Sigmoid colon (tissue), 7 donors: ENCODE measurements around the gene KAZN. TPM values are rescaled to one million over a fixed set of nuclear protein-coding genes. Genes with fewer than 3 reads are reported as not detected.
A peak's percentile ranks its signal among the peaks of the same experiment; 100 is the strongest.

Experiments
- DNase-seq: peaks from one replicate; pipeline ENCODE4 v3.0.0-alpha.2; 2019
- H3K27ac ChIP-seq, 4 donors: fragments of 200-600 bp; sonication (generic); one replicate each; pipeline ENCODE4 v1.5.1; 2016 to 2019; ENCODE audit warnings: mild to moderate bottlenecking in 1 of 4
- H3K27me3 ChIP-seq, 3 donors: fragments of 200-600 bp; sonication (generic); one replicate each; pipeline ENCODE4 v1.5.1; 2019; ENCODE audit warnings: mild to moderate bottlenecking in 1 of 3
- H3K36me3 ChIP-seq, 4 donors: fragments of 200-600 bp; sonication (generic); one replicate each; pipeline ENCODE4 v1.5.1; 2016 to 2019
- H3K4me1 ChIP-seq, 4 donors: fragments of 200-600 bp; sonication (generic); one replicate each; pipeline ENCODE4 v1.5.1; 2017 to 2019
- H3K4me3 ChIP-seq, 4 donors: fragments of 200-600 bp; sonication (generic); one replicate each; pipeline ENCODE4 v1.5.1; 2017 to 2019; ENCODE audit warnings: mild to moderate bottlenecking in 2 of 4, moderate library complexity in 1 of 4
- H3K9me3 ChIP-seq, 4 donors: fragments of 200-600 bp in 3 of 4; sonication (generic) in 3 of 4; one replicate each; pipeline versions ENCODE4 v1.5.1 to v1.6.1; 2013 to 2019
- CTCF ChIP-seq, 4 experiments: fragments of 450-650 bp in 3 of 4; fragments of 200-600 bp in 1 of 4; IDR thresholded peaks; one replicate each; pipeline ENCODE4 v1.5.1; 2016 to 2019; ENCODE audit warnings: antibody characterized with exemption in 4 of 4, mild to moderate bottlenecking in 3 of 4, moderate library complexity in 2 of 4
- EP300 ChIP-seq, 4 donors: sonication (generic); formaldehyde crosslinking; IDR thresholded peaks; one replicate each; pipeline ENCODE4 v1.6.1; 2017; ENCODE audit warnings: antibody characterized with exemption in 4 of 4
- POLR2A ChIP-seq, 2 donors: fragments of 450-650 bp; IDR thresholded peaks; one replicate each; pipeline ENCODE4 v1.6.1; 2016; ENCODE audit warnings: antibody characterized with exemption in 2 of 2, mild to moderate bottlenecking in 2 of 2, moderate library complexity in 2 of 2
- POLR2AphosphoS5 ChIP-seq, 4 donors: sonication (generic); formaldehyde crosslinking; IDR thresholded peaks; one replicate each; pipeline ENCODE4 v1.6.1; 2017; ENCODE audit warnings: antibody characterized with exemption in 4 of 4
- WGBS, 2 donors: extraction: QIAGEN DNeasy Blood & Tissue Kit; methylation state at CpG; one replicate each; pipeline ENCODE4 v1.1.7; 2013; 5-methylcytosine and 5-hydroxymethylcytosine counted together
- intact Hi-C: fragments of 100-400 bp; cut with DNase I; formaldehyde crosslinking; loops from one replicate; pipeline ENCODE4 v1.15.1; 2023
- polyA plus RNA-seq, 3 donors: library from polyadenylated mRNA; stranded (reverse); fragments of 200-250 nt; gene quantifications; one replicate each; pipeline ENCODE4 v1.2.3, GENCODE V29; 2013
- total RNA-seq, 4 donors: library from RNA; depleted of rRNA; stranded (reverse); fragments of >200 nt; gene quantifications; one replicate each; pipeline ENCODE4 v1.1.0, GENCODE V29; 2016
- donor health status: healthy with polysubstance abuse.
- donor health status: Bipolar disorder and iron deficiency.
- donor health status: healthy.

KAZN gene
- total and polyA plus RNA-seq, 7 donors: 2.5 to 11.4 (median 5.6) TPM

- TF ChIP-seq POLR2AphosphoS5 (IDR thresholded peaks at IDR 0.05) (no peak), EP300 (IDR thresholded peaks at IDR 0.05) (no peak), POLR2A (IDR thresholded peaks at IDR 0.05) (no peak), CTCF (IDR thresholded peaks at IDR 0.05) (no peak)
- Histone ChIP-seq H3K4me3 (no peak overlapping the region), H3K27ac (no peak overlapping the region), H3K36me3 (no peaks in the 10 kb centered on the region), H3K27me3 (no peaks in the 10 kb centered on the region), H3K9me3 (no peaks in the 10 kb centered on the region), H3K4me1 (no peaks in the 10 kb centered on the region)
- no peak for DNase-seq
- WGBS, 2 donors: 91 to 94% methylated on average over 7 of the region's 7 CpGs
- intact Hi-C loops: loop anchor here (10.0 kb wide), 1 partner anchor 310 kb away; the partner anchor contains the start of gene CTRC
Observed at GRCh38 chr1:15125101-15125745, 526.7 kb downstream of the KAZN start.

- Histone ChIP-seq H3K9me3 (no peaks in the 10 kb centered on the region), H3K27ac (no peak overlapping the region), H3K36me3 (no peaks in the 10 kb centered on the region), H3K4me1 (no peaks in the 10 kb centered on the region), H3K4me3 (no peak overlapping the region), H3K27me3 (no peaks in the 10 kb centered on the region)
- intact Hi-C loops: loop anchor here (1.0 to 10.0 kb wide), 3 partner anchors 144 to 307 kb away; partner anchors contain the start of gene CTRC
- TF ChIP-seq POLR2A (IDR thresholded peaks at IDR 0.05) (no peak), EP300 (IDR thresholded peaks at IDR 0.05) (no peak), POLR2AphosphoS5 (IDR thresholded peaks at IDR 0.05) (no peak), CTCF (IDR thresholded peaks at IDR 0.05) (no peak)
- WGBS, 2 donors: 79 to 88% methylated on average over 6 of the region's 6 CpGs
- no peak for DNase-seq
Observed at GRCh38 chr1:15128077-15128476, 529.6 kb downstream of the KAZN start.

- intact Hi-C loops: loop anchor here (1.0 to 10.0 kb wide), 3 partner anchors 144 to 306 kb away; partner anchors contain the start of gene CTRC
- no peaks in the 10 kb centered on the region for H3K27me3 ChIP-seq
- DNase-seq: peak; percentile 84
- H3K36me3 ChIP-seq: no peaks in the 10 kb centered on the region
- H3K9me3 ChIP-seq: no peaks in the 10 kb centered on the region
- WGBS, 2 donors: 35 to 37% methylated on average over 18 of the region's 18 CpGs
- TF ChIP-seq POLR2A (IDR thresholded peaks at IDR 0.05): no peak
- TF ChIP-seq CTCF (IDR thresholded peaks at IDR 0.05): peak; percentile 75 to 88 (median 86)
- H3K27ac ChIP-seq: no peak overlapping the region
- no peak overlapping the region for H3K4me3 ChIP-seq
- no peaks in the 10 kb centered on the region for H3K4me1 ChIP-seq
Observed at GRCh38 chr1:15128520-15129313, 530.2 kb downstream of the KAZN start.

- intact Hi-C loops: loop anchor here (10.0 kb wide), 1 partner anchor 305 kb away; the partner anchor contains the start of gene CTRC
Observed at GRCh38 chr1:15129944-15130343, 531.5 kb downstream of the KAZN start.

More at GRCh38 chr1:15129944-15130343, 531.5 kb downstream of the KAZN start:
- Histone ChIP-seq H3K36me3 (no peaks in the 10 kb centered on the region), H3K27ac (no peak overlapping the region), H3K27me3 (no peaks in the 10 kb centered on the region), H3K4me3 (no peak overlapping the region), H3K4me1 (no peaks in the 10 kb centered on the region), H3K9me3 (no peaks in the 10 kb centered on the region)
- no peak for TF ChIP-seq POLR2AphosphoS5 (IDR thresholded peaks at IDR 0.05)
- no peak for TF ChIP-seq CTCF (IDR thresholded peaks at IDR 0.05)
- no peak for TF ChIP-seq POLR2A (IDR thresholded peaks at IDR 0.05)
- no peak for TF ChIP-seq EP300 (IDR thresholded peaks at IDR 0.05)
- DNase-seq: no peak
- WGBS, 2 donors: 81 to 86% methylated on average over 4 of the region's 4 CpGs
